Measurements from ENCODE around the gene REV3L. TPM values are rescaled to one million over a fixed set of nuclear protein-coding genes. Genes with fewer than 3 reads are reported as not detected.
A peak's percentile ranks its signal among the peaks of the same experiment; 100 is the strongest.

The REV3L gene
- total RNA-seq, 4 donors from 2014 or later = 25.9 to 79.1 (median 49.0) TPM

GRCh38 chr6:111523484-111524167 lies 40.6 kb upstream of the REV3L start:
- Histone ChIP-seq H3K36me3 (no peaks in the 10 kb centered on the region), H3K9me3 (no peaks in the 10 kb centered on the region)
- intact Hi-C loops (cut with DNase I; ENCODE audit: low total_unique reads) = no loop called here

DNA sequence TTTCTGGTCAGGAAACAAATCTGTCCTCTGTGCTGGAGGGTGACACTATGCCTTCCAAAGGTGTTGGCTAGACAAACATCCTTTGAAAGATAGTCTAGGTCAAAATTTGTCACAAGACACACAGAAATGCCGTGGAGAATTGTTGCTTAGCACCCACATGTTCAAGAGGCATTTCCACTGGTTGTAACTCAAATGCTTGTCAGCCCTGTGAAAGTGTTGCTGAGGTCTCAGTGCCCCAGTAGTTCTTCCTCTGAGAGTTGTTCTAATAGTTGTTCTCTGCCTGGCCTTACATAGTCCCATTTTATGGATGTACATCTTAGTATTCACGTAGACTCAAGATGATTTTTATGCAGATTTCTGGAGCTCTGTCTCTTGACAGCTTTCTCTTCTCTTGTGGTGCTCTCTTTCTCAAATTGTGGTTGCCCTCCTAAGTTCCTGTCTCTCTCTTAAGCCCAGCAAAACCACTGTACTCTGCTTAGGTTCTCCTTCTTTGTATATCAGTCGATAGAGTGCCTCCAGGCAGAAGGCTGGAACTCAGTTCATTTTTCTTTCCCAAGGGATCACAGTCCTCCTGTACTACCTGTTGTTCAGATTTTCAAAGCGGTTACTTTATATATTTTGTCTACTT lies 39.5 kb upstream of the REV3L start:
- no peaks in the 10 kb centered on the region for H3K9me3 ChIP-seq
- ATAC-seq (no peak), DNase-seq (no peak)
- no peak overlapping the region for H3K27ac ChIP-seq
- in situ Hi-C loops (cut with MboI; ENCODE audit: low sequenced_read_pairs in 4 of 4) (no loop called here), intact Hi-C loops (cut with DNase I; ENCODE audit: low total_unique reads) (no loop called here)
- no peaks in the 10 kb centered on the region for H3K27me3 ChIP-seq
- TF ChIP-seq CTCF (IDR thresholded peaks at IDR 0.05 in 4 of 5, conservative IDR thresholded peaks at IDR 0.05 in 1 of 5) = no peak
- TF ChIP-seq POLR2A (IDR thresholded peaks at IDR 0.05) = no peak
- peaks cover 21 to 28% of the 10 kb centered on the region in 2 donors for H3K4me1 ChIP-seq
- no peak overlapping the region for H3K4me3 ChIP-seq
- H3K36me3 ChIP-seq = no peaks in the 10 kb centered on the region

More at GRCh38 chr6:111523484-111524167, 40.6 kb upstream of the REV3L start:
- in situ Hi-C loops (cut with MboI; ENCODE audit: low sequenced_read_pairs in 4 of 4) = no loop called here
- TF ChIP-seq CTCF (IDR thresholded peaks at IDR 0.05 in 4 of 5, conservative IDR thresholded peaks at IDR 0.05 in 1 of 5) = no peak
- Histone ChIP-seq H3K27ac (peak overlapping the region; percentile 5 to 54 (median 26)), H3K4me3 (no peak overlapping the region), H3K4me1 (peaks cover 21 to 25% of the 10 kb centered on the region in 2 donors), H3K27me3 (no peaks in the 10 kb centered on the region)
- DNase-seq = no peak
- ATAC-seq = no peak

DNA sequence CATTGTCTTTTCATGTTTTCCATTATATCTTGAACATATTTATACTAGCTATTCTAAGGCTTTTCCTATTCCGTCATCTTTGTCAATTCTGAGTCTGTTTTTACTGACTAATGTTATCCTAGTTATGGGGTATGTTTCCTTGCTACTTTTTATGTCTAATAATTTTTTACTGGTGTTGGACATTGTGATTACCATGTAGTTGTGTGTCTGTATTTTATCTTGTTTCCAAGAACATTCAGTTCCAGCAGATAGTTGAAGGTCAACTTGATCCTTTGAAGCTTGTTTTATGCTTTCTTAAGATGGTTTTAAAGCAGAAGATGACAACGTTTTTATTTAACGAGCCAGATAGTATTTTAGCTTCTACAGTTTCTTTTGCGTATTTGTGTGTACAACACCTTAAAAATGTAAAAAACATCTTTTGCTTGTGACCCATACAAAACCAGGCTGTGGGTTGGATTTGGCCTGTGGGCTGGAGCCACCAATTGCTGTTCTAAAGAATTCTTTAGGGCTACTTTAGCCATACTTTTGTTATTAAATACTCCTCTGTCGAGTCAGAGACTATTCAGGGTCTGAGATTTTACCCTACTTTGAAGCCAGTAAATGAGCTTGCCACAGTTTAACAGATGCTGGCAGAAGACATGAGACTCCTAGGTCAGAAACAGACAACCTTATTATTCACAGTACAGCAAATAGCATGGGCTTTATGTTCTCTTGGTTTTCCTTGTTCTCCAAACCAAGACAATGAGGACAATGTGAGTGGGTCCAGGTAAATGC lies 38.7 kb upstream of the REV3L start:
- in situ Hi-C loops (cut with MboI; ENCODE audit: low sequenced_read_pairs in 4 of 4) (no loop called here), intact Hi-C loops (cut with DNase I; ENCODE audit: low total_unique reads) (no loop called here)
- H3K27ac ChIP-seq = peak overlapping the region in 1 of 4 donors; percentile 14
- TF ChIP-seq CTCF (IDR thresholded peaks at IDR 0.05 in 4 of 5, conservative IDR thresholded peaks at IDR 0.05 in 1 of 5) (no peak), POLR2A (IDR thresholded peaks at IDR 0.05) (no peak)
- H3K36me3 ChIP-seq = no peaks in the 10 kb centered on the region
- H3K9me3 ChIP-seq = no peaks in the 10 kb centered on the region
- H3K4me1 ChIP-seq = peaks cover 21 to 28% of the 10 kb centered on the region in 2 donors
- no peak overlapping the region for H3K4me3 ChIP-seq
- ATAC-seq = no peak
- DNase-seq = no peak
- no peaks in the 10 kb centered on the region for H3K27me3 ChIP-seq

DNA sequence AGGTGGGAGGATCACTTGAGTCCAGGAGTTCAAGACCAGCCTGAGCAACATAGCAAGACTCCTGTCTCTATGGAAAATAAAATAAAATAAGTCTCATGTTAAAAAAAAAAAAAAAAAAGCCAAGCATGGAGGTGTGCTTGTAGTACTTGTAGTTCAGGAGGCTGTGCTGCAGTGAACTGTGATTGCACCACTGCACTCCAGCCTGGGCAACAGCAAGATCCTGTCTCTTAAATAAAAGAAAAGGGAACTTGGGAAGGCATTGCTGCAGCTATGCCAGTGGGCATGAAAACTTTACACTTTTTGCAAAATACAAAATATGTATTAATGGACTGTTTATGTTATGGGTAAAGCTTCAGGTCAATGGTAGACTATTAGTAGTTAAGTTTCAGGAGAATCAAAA lies 37.5 kb upstream of the REV3L start:
- no peak for DNase-seq
- Histone ChIP-seq H3K4me3 (no peak overlapping the region), H3K27ac (no peak overlapping the region), H3K9me3 (no peaks in the 10 kb centered on the region), H3K27me3 (no peaks in the 10 kb centered on the region), H3K36me3 (no peaks in the 10 kb centered on the region), H3K4me1 (peaks cover 21 to 28% of the 10 kb centered on the region in 2 donors)
- ATAC-seq = no peak
- in situ Hi-C loops (cut with MboI; ENCODE audit: low sequenced_read_pairs in 4 of 4) (no loop called here), intact Hi-C loops (cut with DNase I; ENCODE audit: low total_unique reads) (no loop called here)
- TF ChIP-seq CTCF (IDR thresholded peaks at IDR 0.05 in 4 of 5, conservative IDR thresholded peaks at IDR 0.05 in 1 of 5) (no peak), POLR2A (IDR thresholded peaks at IDR 0.05) (no peak)

Data from gastrocnemius medialis (tissue), 4 donors.